K562 (cell line): ENCODE data around the gene TNFAIP1. TPM values are rescaled to one million over a fixed set of nuclear protein-coding genes. Genes with fewer than 3 reads are reported as not detected.

Experiments used
- ATAC-seq: fragments of 200-7000 bp; cut with Tn5 transposase; 3 replicates; pipeline ENCODE4 v1.9.1; 2020; ENCODE audit warnings: moderate library complexity
- BruUV-seq: library from RNA; stranded (reverse); fragments of 400-500 nt; replicated peaks from 2 replicates; lab custom pipeline; 2021; lab: Mats Ljungman, UMichigan
- CTCF ChIA-PET: fragments of 300-600 bp; formaldehyde crosslinking; extraction: SDS; loops from one replicate; lab custom pipeline; 2021; ENCODE audit warnings: low intra/inter-chr PET ratio; lab: Yijun Ruan, JAX
- POLR2A ChIA-PET: fragments of 300-600, 350-650 bp; sonication (Branson Sonifier 250); formaldehyde crosslinking; extraction: SDS; loops from one replicate; lab custom pipeline; 2021; ENCODE audit warnings: antibody characterized with exemption, inconsistent platforms; lab: Yijun Ruan, JAX
- DNase-seq, 4 experiments: peaks; one replicate each; pipeline versions ENCODE4 v3.0.0 to v3.0.0-alpha.2; 2011 to 2018; ENCODE audit warnings: low spot score in 3 of 4, mixed read lengths in 3 of 4; ENCODE audit errors: extremely low read depth in 1 of 4
- FAIRE-seq: peaks from 2 replicates; lab custom pipeline; 2011; peaks lifted over from hg19 to GRCh38; lab: Jason Lieb, UNC
- H2AFZ ChIP-seq: 2 replicates; pipeline ENCODE4 v1.6.0; 2011; ENCODE audit warnings: low read depth, low read length, control low read depth, inconsistent platforms
- H3K27ac ChIP-seq: fragments of 200-600 bp; 3 replicates; pipeline ENCODE4 v1.8.0; 2011; ENCODE audit warnings: low read depth, mild to moderate bottlenecking, control low read depth, inconsistent platforms, low read length, moderate library complexity, mixed read lengths; ENCODE audit errors: extremely low read depth
- H3K27me3 ChIP-seq, 2 experiments: fragments of 300-600 bp in 1 of 2; 2 replicates in 1 of 2; 3 replicates in 1 of 2; pipeline versions ENCODE4 v1.6.0 to v1.8.0; 2011; ENCODE audit warnings: inconsistent platforms in 2 of 2, low read length in 2 of 2, mild to moderate bottlenecking in 1 of 2, mixed read lengths in 1 of 2, moderate library complexity in 1 of 2; ENCODE audit not compliant: control insufficient read depth in 2 of 2, insufficient read depth in 2 of 2
- H3K36me3 ChIP-seq: fragments of 300-600 bp; 3 replicates; pipeline ENCODE4 v1.8.0; 2011; ENCODE audit warnings: mild to moderate bottlenecking, low read length, inconsistent platforms; ENCODE audit not compliant: control insufficient read depth, insufficient read depth
- H3K4me1 ChIP-seq, 2 experiments: fragments of 200-600 bp in 1 of 2; replicated peaks in 1 of 2; 2 replicates in 1 of 2; 3 replicates in 1 of 2; pipeline versions ENCODE4 v1.5.1 to v1.8.0; 2011; ENCODE audit warnings: inconsistent platforms in 2 of 2, low read length in 2 of 2, mild to moderate bottlenecking in 1 of 2, mixed read lengths in 1 of 2, moderate library complexity in 1 of 2; ENCODE audit not compliant: control insufficient read depth in 2 of 2, insufficient read depth in 2 of 2
- H3K4me2 ChIP-seq: 2 replicates; pipeline ENCODE4 v1.6.1; 2011; ENCODE audit warnings: low read length, control low read depth, inconsistent platforms, mixed read lengths; ENCODE audit not compliant: insufficient read depth
- H3K4me3 ChIP-seq: fragments of 200-600 bp; sonication (generic), shearing (Covaris generic); 2 replicates; pipeline ENCODE4 v1.5.1; 2016; ENCODE audit warnings: control low read depth, inconsistent platforms
- H3K79me2 ChIP-seq: fragments of 200-600 bp; 3 replicates; pipeline ENCODE4 v1.8.0; 2011; ENCODE audit warnings: low read length, inconsistent platforms; ENCODE audit not compliant: control insufficient read depth, insufficient read depth
- H3K9ac ChIP-seq, 2 experiments: 2 replicates each; pipeline versions ENCODE4 v1.6.0 to v1.6.1; 2011; ENCODE audit warnings: low read depth in 2 of 2, low read length in 2 of 2, control low read depth in 1 of 2, inconsistent platforms in 1 of 2, mild to moderate bottlenecking in 1 of 2, mixed read lengths in 1 of 2; ENCODE audit not compliant: insufficient read depth in 1 of 2
- H3K9me1 ChIP-seq: one replicate; pipeline ENCODE4 v1.6.0; 2011; ENCODE audit warnings: inconsistent platforms, mild to moderate bottlenecking, low read length, moderate library complexity; ENCODE audit not compliant: control insufficient read depth, insufficient read depth
- H3K9me3 ChIP-seq: replicated peaks from 2 replicates; pipeline ENCODE4 v1.5.1; 2011; ENCODE audit warnings: low read depth, low read length, inconsistent platforms; ENCODE audit not compliant: control insufficient read depth, insufficient read depth
- H4K20me1 ChIP-seq: replicated peaks from 2 replicates; pipeline ENCODE4 v1.6.1; 2011; ENCODE audit warnings: low read length, inconsistent platforms, mixed read lengths; ENCODE audit not compliant: control insufficient read depth, insufficient read depth
- CCAR2 ChIP-seq: fragments of 200-400 bp; formaldehyde crosslinking; IDR thresholded peaks from 2 replicates; pipeline ENCODE4 v1.6.1; 2017; ENCODE audit warnings: mild to moderate bottlenecking, low read depth, low read length
- HDAC1 ChIP-seq, 2 experiments: fragments of 450-650 bp; IDR thresholded peaks; 2 replicates each; pipeline ENCODE4 v1.6.1; 2016 to 2017; ENCODE audit warnings: inconsistent platforms in 1 of 2, mild to moderate bottlenecking in 1 of 2, moderate library complexity in 1 of 2
- KDM1A ChIP-seq, 2 experiments: fragments of 450-650 bp; IDR thresholded peaks; 2 replicates each; pipeline ENCODE4 v1.6.1; 2016; ENCODE audit warnings: mild to moderate bottlenecking in 2 of 2
- NR2C1 ChIP-seq, 2 experiments: fragments of 450-650 bp; IDR thresholded peaks; 2 replicates each; pipeline ENCODE4 v1.6.1; 2017; ENCODE audit warnings: mild to moderate bottlenecking in 2 of 2, antibody characterized with exemption in 1 of 2, inconsistent platforms in 1 of 2, missing compliant biosample characterization in 1 of 2, missing genetic modification characterization in 1 of 2
- NR2C2 ChIP-seq, 2 experiments: fragments of 200-800 bp in 1 of 2; sonication (Bioruptor generic) in 1 of 2; sonication (generic) in 1 of 2; formaldehyde crosslinking in 1 of 2; IDR thresholded peaks; 2 replicates each; pipeline versions ENCODE4 v1.6.1 to v1.8.0; 2016 to 2022; ENCODE audit warnings: mild to moderate bottlenecking in 1 of 2, missing compliant biosample characterization in 1 of 2, missing genetic modification characterization in 1 of 2, missing genetic modification reagents in 1 of 2
- SMAD2 ChIP-seq: fragments of 150-350 bp; IDR thresholded peaks from 2 replicates; pipeline ENCODE4 v1.6.1; 2014; ENCODE audit warnings: low read depth, mild to moderate bottlenecking, low read length
- WGBS: fragments of 100-300 bp; shearing (Covaris generic); methylation state at CpG from one replicate; pipeline ENCODE4 v1.1.6; 2016; ENCODE audit warnings: low coverage, mixed read lengths; ENCODE audit not compliant: insufficient coverage; ENCODE audit errors: missing lambda C conversion rate; 5-methylcytosine and 5-hydroxymethylcytosine counted together
- in situ Hi-C: fragments of 300-500 bp; cut with MboI; formaldehyde crosslinking; loops from 4 replicates; pipeline ENCODE4 v1.15.0; 2018; ENCODE audit warnings: inconsistent platforms, mixed read lengths
- intact Hi-C: fragments of 100-400 bp; cut with micrococcal nuclease; formaldehyde crosslinking; loops from 2 replicates; pipeline ENCODE4 v1.14.2; 2022
- polyA plus RNA-seq, 8 experiments: library from polyadenylated mRNA; depleted of rRNA in 4 of 8; stranded (reverse) in 5 of 8; unstranded in 3 of 8; fragments of >200 nt; fragmentation: Nextera tagmentation in 2 of 8; fragmentation: Illumina TruSeq in 1 of 8; extraction: Ambion mirVana in 2 of 8; extraction: Trizol in 1 of 8; gene quantifications; 2 replicates each; pipeline versions ENCODE4 v1.2.1 to v1.2.3, GENCODE V29; 2011 to 2014; ENCODE audit warnings: inconsistent platforms in 1 of 8, missing spikeins in 1 of 8
- total RNA-seq, 7 experiments: library from RNA; depleted of rRNA in 6 of 7; stranded (reverse); fragments of >200 nt in 6 of 7; fragmentation: Illumina TruSeq in 2 of 7; extraction: Trizol in 2 of 7; gene quantifications; 2 replicates each; pipeline versions ENCODE4 v1.2.1 to v1.2.3, GENCODE V29; 2011 to 2021; ENCODE audit warnings: low replicate concordance in 1 of 7

The TNFAIP1 gene
- total and polyA plus RNA-seq, 9 of the 15 experiments (the other 6 are each of a cell fraction or from before 2014, with no cell fraction given) = 2.1 to 20.1 (median 8.2) TPM

DNA sequence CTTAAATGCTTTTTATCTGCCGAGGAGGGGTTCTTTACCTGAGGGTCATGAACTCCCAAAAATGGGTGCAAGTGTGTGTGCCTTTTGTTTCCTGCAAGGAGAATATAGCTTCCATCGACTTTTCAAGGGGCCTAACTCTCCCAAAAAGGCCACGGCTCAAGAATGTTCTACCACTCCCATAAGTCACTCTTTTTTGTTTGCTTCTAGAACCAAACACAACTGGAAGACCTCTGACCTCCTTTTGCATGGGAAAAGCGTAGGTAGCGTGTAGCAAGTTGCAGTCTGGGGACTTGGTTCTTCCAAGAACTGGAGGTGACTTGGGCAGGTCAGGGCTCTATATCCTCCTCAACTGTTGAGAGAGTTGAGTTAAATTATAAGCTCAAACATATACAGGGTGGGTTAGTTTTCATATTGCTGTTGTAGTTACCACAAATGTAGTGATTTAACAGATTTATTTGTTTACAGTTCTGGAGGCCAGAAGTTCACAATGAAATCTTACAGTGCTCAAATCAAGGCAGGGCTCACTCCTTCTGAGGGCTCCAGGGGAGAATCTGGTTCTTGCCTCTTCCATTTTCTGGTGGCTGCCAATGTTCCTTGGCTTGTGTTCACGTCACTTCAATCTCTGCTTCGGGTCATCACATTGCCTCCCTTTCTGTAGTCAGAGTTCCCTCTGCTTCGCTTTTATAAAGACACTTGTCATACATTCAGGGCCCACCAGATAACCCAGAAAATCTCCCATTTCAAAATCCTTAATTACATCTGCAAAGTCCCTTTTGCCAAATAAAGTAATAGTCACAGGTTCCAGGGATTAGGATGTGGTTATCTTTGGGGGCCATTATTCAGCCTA, 15.1 kb upstream of the TNFAIP1 start:
- Histone ChIP-seq H3K79me2 (peaks cover 86% of the 10 kb centered on the region), H3K4me1 (peaks cover 33 to 43% of the 10 kb centered on the region in 2 experiments), H3K9ac (peak overlapping the region; percentile 53 to 71; a peak in 3 of 4 replicates), H3K27ac (no peak overlapping the region; the same call in 2 of the 3 replicates), H2AFZ (no peak overlapping the region), H3K27me3 (no peaks in the 10 kb centered on the region), H3K9me3 (no peaks in the 10 kb centered on the region), H3K36me3 (peaks cover 44% of the 10 kb centered on the region), H4K20me1 (0 out of 2 replicates have a peak, but pooled peaks cover 18% of the 10 kb centered on the region), H3K4me3 (peak overlapping the region; percentile 56), H3K4me2 (peak overlapping the region; percentile 93), H3K9me1 (no peaks in the 10 kb centered on the region)
- in situ Hi-C loops (no loop called here), intact Hi-C loops (no loop called here)
- ChIA-PET POLR2A (interaction anchor here (0.8 to 4.9 kb wide), 3 partner anchors 8 to 279 kb away, joined by 3 to 62 read pairs (median 19); partner anchors contain the start of genes IFT20 and TNFAIP1), CTCF (no interaction called here)
- no peak for FAIRE-seq
- WGBS = 25% methylated on average over 8 of the region's 8 CpGs
- BruUV-seq = no TSS peak
- no peak for ATAC-seq
- DNase-seq = peak in 1 of 4 experiments; percentile 34
- TF ChIP-seq CCAR2 = no peak
- TF ChIP-seq KDM1A (IDR thresholded peaks at IDR 0.05) = peak; percentile 94 to 96
- peak; percentile 3; the same call in 1 of the 2 replicates for TF ChIP-seq NR2C1 (IDR thresholded peaks at IDR 0.05)
- TF ChIP-seq NR2C1 (tag; IDR thresholded peaks at IDR 0.05) = no peak
- peak in 1 of 2 experiments; percentile 56; a peak in 1 of 4 replicates for TF ChIP-seq HDAC1 (IDR thresholded peaks at IDR 0.05)
- TF ChIP-seq NR2C2 (CRISPR knock-in tag; IDR thresholded peaks at IDR 0.05) = no peak
- peak; percentile 46; the same call in 1 of the 2 replicates for TF ChIP-seq NR2C2 (tag; IDR thresholded peaks at IDR 0.05)
- TF ChIP-seq SMAD2 = no peak
